Neural cell (in vitro differentiated cells): ENCODE results near the gene NHS. TPM values are rescaled to one million over a fixed set of nuclear protein-coding genes. Genes with fewer than 3 reads are reported as not detected.
"Not testable (repeated sequence)": the region's sequence is repeated elsewhere in the genome, so short reads cannot be mapped to it uniquely, and the experiment has no call there.

ENCODE experiments used
- H2AFZ ChIP-seq: fragments of 200-600, 300-800 bp; sonication (generic), shearing (Covaris generic); 2 replicates; pipeline ENCODE4 v1.6.0; 2014; ENCODE audit warnings: low read depth, mild to moderate bottlenecking, antibody characterized with exemption, low read length, moderate library complexity
- H3F3A ChIP-seq: fragments of 200-600 bp; shearing (Covaris generic); 2 replicates; pipeline ENCODE4 v1.6.1; 2016; ENCODE audit warnings: mild to moderate bottlenecking, moderate library complexity, mixed read lengths, antibody characterized with exemption, low read length; ENCODE audit not compliant: insufficient read depth, poor library complexity, severe bottlenecking
- H3K27ac ChIP-seq: fragments of 200-600, 300-800 bp; sonication (generic), shearing (Covaris generic); 2 replicates; pipeline ENCODE4 v1.5.1; 2014; ENCODE audit warnings: mild to moderate bottlenecking, low read length, moderate library complexity
- H3K27me3 ChIP-seq: fragments of 300-800, 200-600 bp; sonication (generic), shearing (Covaris generic); 2 replicates; pipeline ENCODE4 v1.6.0; 2014; ENCODE audit warnings: mild to moderate bottlenecking, low read depth, low read length, moderate library complexity; ENCODE audit not compliant: insufficient read depth
- H3K36me3 ChIP-seq: fragments of 300-800, 200-600 bp; sonication (generic), shearing (Covaris generic); 2 replicates; pipeline ENCODE4 v1.5.1; 2014; ENCODE audit warnings: mild to moderate bottlenecking, antibody characterized with exemption, low read length, moderate library complexity; ENCODE audit not compliant: insufficient read depth
- H3K4me2 ChIP-seq: fragments of 300-800, 200-600 bp; sonication (generic), shearing (Covaris generic); 2 replicates; pipeline ENCODE4 v1.6.0; 2014; ENCODE audit warnings: mild to moderate bottlenecking, low read length
- H3K4me3 ChIP-seq: fragments of 300-800, 200-600 bp; sonication (generic), shearing (Covaris generic); 2 replicates; pipeline ENCODE4 v1.5.1; 2014; ENCODE audit warnings: mild to moderate bottlenecking, low read length, moderate library complexity
- H3K79me2 ChIP-seq: fragments of 200-600 bp; shearing (Covaris generic); replicated peaks from 2 replicates; pipeline ENCODE4 v1.6.0; 2014; ENCODE audit warnings: mild to moderate bottlenecking, low read length, moderate library complexity; ENCODE audit not compliant: insufficient read depth
- H3K9ac ChIP-seq: fragments of 300-800, 200-600 bp; sonication (generic), shearing (Covaris generic); 2 replicates; pipeline ENCODE4 v1.6.1; 2016; ENCODE audit warnings: mild to moderate bottlenecking, low read length, mixed read lengths
- H3K9me2 ChIP-seq: fragments of 200-600 bp; shearing (Covaris generic); 2 replicates; pipeline ENCODE4 v1.6.1; 2016; ENCODE audit warnings: mild to moderate bottlenecking, low read length, mixed read lengths; ENCODE audit not compliant: insufficient read depth
- H3K9me3 ChIP-seq: fragments of 200-600, 300-800 bp; sonication (generic), shearing (Covaris generic); 2 replicates; pipeline ENCODE4 v1.6.1; 2016; ENCODE audit warnings: mild to moderate bottlenecking, mixed run types, low read length, moderate library complexity, mixed read lengths
- H4K20me1 ChIP-seq: fragments of 200-600 bp; shearing (Covaris generic); 2 replicates; pipeline ENCODE4 v1.6.1; 2016; ENCODE audit warnings: mild to moderate bottlenecking, mixed run types; ENCODE audit not compliant: insufficient read depth
- CTCF ChIP-seq: fragments of 450-650 bp; IDR thresholded peaks from 2 replicates; pipeline ENCODE4 v1.5.1; 2014; ENCODE audit warnings: antibody characterized with exemption, mild to moderate bottlenecking, moderate library complexity; ENCODE audit not compliant: poor library complexity, severe bottlenecking
- EP300 ChIP-seq: fragments of 450-650 bp; conservative IDR thresholded peaks from 2 replicates; pipeline ENCODE4 v1.6.1; 2014; ENCODE audit warnings: antibody characterized with exemption, mild to moderate bottlenecking, moderate library complexity; ENCODE audit not compliant: poor library complexity, severe bottlenecking
- EZH2 ChIP-seq: fragments of 200-600, 300-800 bp; shearing (Covaris generic), sonication (generic); IDR thresholded peaks from 2 replicates; pipeline ENCODE4 v1.6.1; 2014; ENCODE audit warnings: antibody characterized with exemption, low read length, borderline replicate concordance, mild to moderate bottlenecking; ENCODE audit not compliant: insufficient read depth, poor library complexity, severe bottlenecking
- MXI1 ChIP-seq: fragments of 450-650 bp; conservative IDR thresholded peaks from 2 replicates; pipeline ENCODE4 v1.6.1; 2014; ENCODE audit warnings: antibody characterized with exemption, mild to moderate bottlenecking; ENCODE audit not compliant: poor library complexity, severe bottlenecking
- POLR2AphosphoS5 ChIP-seq: IDR thresholded peaks from 2 replicates; pipeline ENCODE4 v1.6.1; 2012
- RAD21 ChIP-seq: fragments of 450-650 bp; conservative IDR thresholded peaks from 2 replicates; pipeline ENCODE4 v1.6.1; 2014; ENCODE audit warnings: antibody characterized with exemption, mild to moderate bottlenecking, moderate library complexity
- REST ChIP-seq: IDR thresholded peaks from 2 replicates; pipeline ENCODE4 v1.6.1; 2012; ENCODE audit warnings: borderline replicate concordance
- SMC3 ChIP-seq: fragments of 450-650 bp; conservative IDR thresholded peaks from 2 replicates; pipeline ENCODE4 v1.6.1; 2014; ENCODE audit warnings: antibody characterized with exemption, mild to moderate bottlenecking, moderate library complexity; ENCODE audit not compliant: poor library complexity
- TAF1 ChIP-seq: IDR thresholded peaks from 2 replicates; pipeline ENCODE4 v1.6.1; 2012; ENCODE audit warnings: low read depth
- polyA plus RNA-seq: library from polyadenylated mRNA; depleted of rRNA; stranded (reverse); fragments of >200 nt; gene quantifications from 2 replicates; pipeline ENCODE4 v1.2.3, GENCODE V29; 2014

Gene NHS
- polyA plus RNA-seq, 1 donor from 2014 or later, result 1.9 TPM

- Histone ChIP-seq H3K27me3 (no peaks in the 10 kb centered on the region), H3K4me3 (no peak overlapping the region), H4K20me1 (no peaks in the 10 kb centered on the region), H3K79me2 (no peaks in the 10 kb centered on the region), H3K9me3 (no peaks in the 10 kb centered on the region), H2AFZ (no peak overlapping the region), H3K27ac (no peak overlapping the region), H3K9me2 (no peaks in the 10 kb centered on the region), H3K4me2 (no peak overlapping the region), H3K9ac (no peak overlapping the region), H3K36me3 (no peaks in the 10 kb centered on the region), H3F3A (no peaks in the 10 kb centered on the region)
- TF ChIP-seq EP300, result no peak
- TF ChIP-seq POLR2AphosphoS5, result no peak
- no peak for TF ChIP-seq EZH2
- TF ChIP-seq MXI1, result no peak
- no peak for TF ChIP-seq REST
- no peak for TF ChIP-seq RAD21
- TF ChIP-seq CTCF, result no peak
- no peak for TF ChIP-seq SMC3
- TF ChIP-seq TAF1, result no peak
Observed at GRCh38 chrX:17567821-17568220, 192.8 kb downstream of the NHS start.

DNA sequence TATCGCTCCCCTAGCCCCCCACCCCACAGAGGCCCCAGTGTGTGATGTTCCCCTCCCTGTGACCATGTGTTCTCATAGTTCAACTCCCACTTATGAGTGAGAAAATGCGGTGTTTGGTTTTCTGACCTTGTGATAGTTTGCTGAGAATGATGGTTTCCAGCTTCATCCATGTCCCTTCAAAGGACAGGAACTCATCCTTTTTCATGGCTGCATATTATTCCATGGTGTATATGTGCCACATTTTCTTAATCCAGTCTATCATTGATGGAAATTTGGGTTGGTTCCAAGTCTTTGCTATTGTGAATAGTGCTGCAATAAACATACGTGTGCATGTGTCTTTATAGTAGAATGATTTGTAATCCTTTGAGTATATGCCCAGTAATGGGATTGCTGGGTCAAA lies 193.8 kb downstream of the NHS start:
- H3K9me3 ChIP-seq, H3K9ac ChIP-seq, H3K27ac ChIP-seq, H3K79me2 ChIP-seq, H3K36me3 ChIP-seq, H3F3A ChIP-seq, H3K4me2 ChIP-seq, H3K4me3 ChIP-seq, H3K9me2 ChIP-seq, H3K27me3 ChIP-seq, H2AFZ ChIP-seq, H4K20me1 ChIP-seq: not testable (repeated sequence)

DNA sequence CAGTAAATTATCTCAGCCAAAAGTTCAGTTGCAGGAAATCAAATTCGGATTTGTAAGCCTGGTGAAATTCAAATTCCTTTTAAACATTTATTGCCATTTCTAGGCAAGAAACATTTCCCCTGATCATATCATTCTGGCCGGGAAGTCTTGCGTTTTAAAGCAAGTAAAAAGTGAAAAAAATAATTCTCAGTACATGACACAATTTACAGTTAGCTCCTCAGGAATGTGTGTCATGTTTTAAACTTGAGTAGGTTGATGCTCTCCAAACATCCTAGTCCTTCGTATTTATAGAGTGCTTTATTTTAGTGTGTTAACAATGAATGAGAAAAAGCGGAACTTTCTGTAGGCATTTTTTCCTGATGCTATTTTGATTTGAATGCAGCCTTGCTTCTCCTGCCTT lies 204.0 kb downstream of the NHS start:
- Histone ChIP-seq H3F3A (no peaks in the 10 kb centered on the region), H3K4me2 (no peak overlapping the region), H3K36me3 (no peaks in the 10 kb centered on the region), H3K4me3 (no peak overlapping the region), H3K9me2 (no peaks in the 10 kb centered on the region), H3K79me2 (no peaks in the 10 kb centered on the region), H3K27me3 (no peaks in the 10 kb centered on the region), H2AFZ (no peak overlapping the region), H3K9me3 (no peaks in the 10 kb centered on the region), H3K27ac (no peak overlapping the region), H4K20me1 (no peaks in the 10 kb centered on the region), H3K9ac (no peak overlapping the region)
- no peak for TF ChIP-seq TAF1
- no peak for TF ChIP-seq SMC3
- no peak for TF ChIP-seq POLR2AphosphoS5
- TF ChIP-seq MXI1, result no peak
- TF ChIP-seq CTCF, result no peak
- TF ChIP-seq EZH2, result no peak
- no peak for TF ChIP-seq RAD21
- no peak for TF ChIP-seq EP300
- TF ChIP-seq REST, result no peak
